Ishikawa (cell line): ENCODE measurements around the gene XPO6.

Experiments used
- CEBPB ChIP-seq: IDR thresholded peaks from 2 replicates; pipeline ENCODE4 v1.6.1; 2012
- CREB1 ChIP-seq: IDR thresholded peaks from 2 replicates; pipeline ENCODE4 v1.6.1; 2012; ENCODE audit warnings: low read depth
- EGR1 ChIP-seq: IDR thresholded peaks from 2 replicates; pipeline ENCODE4 v1.6.1; 2012
- EP300 ChIP-seq: IDR thresholded peaks from 2 replicates; pipeline ENCODE4 v1.6.1; 2012; ENCODE audit warnings: borderline replicate concordance
- FOXM1 ChIP-seq: IDR thresholded peaks from 2 replicates; pipeline ENCODE4 v1.6.1; 2012; ENCODE audit warnings: low read depth, borderline replicate concordance
- MAX ChIP-seq: IDR thresholded peaks from 2 replicates; pipeline ENCODE4 v1.6.1; 2012
- NFIC ChIP-seq: IDR thresholded peaks from 2 replicates; pipeline ENCODE4 v1.6.1; 2012
- RAD21 ChIP-seq: IDR thresholded peaks from 2 replicates; pipeline ENCODE4 v1.6.1; 2012; ENCODE audit warnings: low read depth
- REST ChIP-seq: IDR thresholded peaks from 2 replicates; pipeline ENCODE4 v1.6.1; 2012; ENCODE audit warnings: low read depth, mild to moderate bottlenecking
- TAF1 ChIP-seq: IDR thresholded peaks from 2 replicates; pipeline ENCODE4 v1.6.1; 2012; ENCODE audit warnings: low read depth, mild to moderate bottlenecking
- TCF12 ChIP-seq: IDR thresholded peaks from 2 replicates; pipeline ENCODE4 v1.6.1; 2012; ENCODE audit warnings: low read depth
- TEAD4 ChIP-seq: IDR thresholded peaks from 2 replicates; pipeline ENCODE4 v1.6.1; 2012
- USF1 ChIP-seq: IDR thresholded peaks from 2 replicates; pipeline ENCODE4 v1.6.1; 2012
- YY1 ChIP-seq: IDR thresholded peaks from 2 replicates; pipeline ENCODE4 v1.6.1; 2012; ENCODE audit warnings: low read depth
- ZBTB7A ChIP-seq: IDR thresholded peaks from 2 replicates; pipeline ENCODE4 v1.6.1; 2012; ENCODE audit warnings: low read depth

Gene XPO6

DNA sequence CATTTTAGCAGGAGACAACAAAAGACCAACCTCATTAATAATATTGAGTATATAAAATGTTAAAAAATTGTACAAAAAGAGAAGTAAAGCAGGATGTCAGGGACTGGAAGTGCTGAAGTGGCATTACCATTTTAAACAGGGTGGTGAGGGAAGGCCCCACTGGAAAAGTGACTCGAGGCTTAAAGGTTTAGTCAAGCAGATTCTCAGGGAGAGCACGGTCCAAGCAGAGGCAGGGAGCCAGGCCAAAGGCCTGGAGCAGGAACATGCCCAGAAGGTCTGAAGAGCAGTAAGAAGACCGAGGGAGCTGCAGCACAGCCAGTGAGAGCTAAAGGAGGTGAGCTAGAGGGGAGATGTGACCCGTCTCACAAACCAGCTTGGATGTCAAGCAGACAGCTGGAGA, 7.6 kb downstream of the XPO6 start:
- TF ChIP-seq REST (no peak), USF1 (no peak), YY1 (no peak), TAF1 (no peak), CEBPB (no peak), ZBTB7A (no peak), EGR1 (no peak), RAD21 (no peak), MAX (no peak), CREB1 (no peak), NFIC (no peak), TCF12 (no peak), FOXM1 (no peak), EP300 (no peak), TEAD4 (no peak)

DNA sequence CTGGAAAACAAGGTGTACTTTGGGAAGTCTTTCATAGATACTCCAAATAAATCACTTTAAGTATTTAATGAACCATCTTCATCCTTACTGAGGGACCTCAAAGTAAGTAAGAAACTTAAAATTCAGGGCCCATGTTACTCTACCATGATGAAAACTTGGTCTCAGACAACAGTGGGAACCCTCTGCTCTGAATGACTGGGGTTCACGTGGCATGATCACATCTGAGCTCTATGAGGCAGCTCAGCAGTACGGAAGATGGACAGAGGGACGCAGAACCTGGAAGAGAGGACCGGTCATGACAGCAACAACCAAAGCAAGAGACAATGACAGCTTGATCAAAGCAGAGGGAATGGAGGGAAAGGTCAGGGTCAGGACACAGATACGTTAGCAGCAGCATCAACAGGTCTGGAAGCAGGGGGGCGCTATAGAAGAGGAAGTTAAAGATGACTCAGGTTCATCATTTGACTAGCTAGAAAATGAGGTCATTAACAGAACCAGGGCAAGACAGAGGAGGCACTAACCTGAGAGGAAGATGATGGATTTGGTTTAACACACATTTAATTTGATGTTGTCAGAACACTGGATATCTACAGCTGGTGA, 9.5 kb downstream of the XPO6 start:
- no peak for TF ChIP-seq TEAD4
- TF ChIP-seq USF1, result no peak
- no peak for TF ChIP-seq TAF1
- no peak for TF ChIP-seq CREB1
- TF ChIP-seq YY1, result no peak
- no peak for TF ChIP-seq ZBTB7A

GRCh38 chr16:28200661-28201060, 11.1 kb downstream of the XPO6 start:
- TF ChIP-seq TEAD4 (no peak), FOXM1 (no peak)

- TF ChIP-seq NFIC (no peak), USF1 (no peak), TCF12 (no peak), EP300 (no peak)
These were observed 15.3 kb downstream of the XPO6 start for GRCh38 chr16:28196387-28196987.

- TF ChIP-seq NFIC (no peak), EGR1 (no peak), CEBPB (no peak), ZBTB7A (no peak), FOXM1 (no peak)
These were observed 15.9 kb downstream of the XPO6 start for GRCh38 chr16:28195859-28196258.

GRCh38 chr16:28193530-28194423, 18.0 kb downstream of the XPO6 start:
- TF ChIP-seq MAX, result no peak

- TF ChIP-seq TEAD4, result no peak
- no peak for TF ChIP-seq EP300
- no peak for TF ChIP-seq MAX
- no peak for TF ChIP-seq CEBPB
- TF ChIP-seq YY1, result no peak
- no peak for TF ChIP-seq RAD21
- TF ChIP-seq NFIC, result no peak
- no peak for TF ChIP-seq FOXM1
- no peak for TF ChIP-seq EGR1
- no peak for TF ChIP-seq REST
- TF ChIP-seq CREB1, result no peak
- no peak for TF ChIP-seq ZBTB7A
- no peak for TF ChIP-seq TAF1
- TF ChIP-seq TCF12, result no peak
These were observed 18.8 kb downstream of the XPO6 start for GRCh38 chr16:28192806-28193529.
